HG02798 (cell line): ENCODE measurements around the gene MTMR12.
A peak's percentile ranks its signal among the peaks of the same experiment; 100 is the strongest.
"Not testable (repeated sequence)": the region's sequence is repeated elsewhere in the genome, so short reads cannot be mapped to it uniquely, and the experiment has no call there.

Experiments used
- ATAC-seq: cut with Tn5 transposase; IDR thresholded peaks from one replicate; pipeline ENCODE4 v1.9.1; 2021; ENCODE audit warnings: mild to moderate bottlenecking; ENCODE audit not compliant: unreplicated experiment, poor library complexity

Gene MTMR12

DNA sequence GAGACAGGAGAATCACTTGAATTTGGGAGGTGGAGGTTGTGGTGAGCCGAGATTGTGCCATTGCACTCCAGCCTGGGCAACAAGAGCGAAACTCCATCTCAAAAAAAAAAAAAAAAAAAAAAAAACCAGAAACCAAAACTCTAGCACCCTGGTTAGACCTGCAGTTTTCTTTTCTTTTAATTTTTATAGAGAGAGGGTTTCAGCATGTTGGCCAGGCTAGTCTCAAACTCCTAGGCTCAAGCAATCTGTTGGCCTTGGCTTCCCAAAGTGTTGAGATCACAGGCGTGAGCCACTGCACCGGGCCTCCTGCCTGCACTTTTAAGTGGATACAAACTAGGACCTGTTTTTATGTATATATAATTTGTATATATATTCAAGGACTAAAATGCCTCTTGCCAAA lies 12.9 kb upstream of the MTMR12 start:
- ATAC-seq, result no peak

DNA sequence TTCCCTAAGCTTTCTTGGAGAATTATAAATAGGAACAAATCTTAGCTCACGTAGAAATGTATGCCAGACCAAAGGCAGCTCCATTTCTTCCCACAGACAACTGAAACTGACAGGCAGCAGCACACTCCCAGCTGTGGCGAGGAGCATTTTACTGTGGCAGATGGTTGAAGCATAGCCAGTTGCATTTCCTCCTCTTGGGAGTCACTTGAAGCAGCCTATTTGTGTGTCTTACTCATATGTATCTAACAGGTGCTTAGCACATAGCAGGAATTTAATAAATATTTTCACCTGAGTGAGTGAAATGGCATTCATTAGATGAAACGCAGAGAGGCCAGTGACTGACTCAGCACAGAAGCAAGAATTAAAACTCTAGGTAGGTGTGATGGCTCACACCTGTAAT lies 12.3 kb upstream of the MTMR12 start:
- ATAC-seq, result peak; percentile 83

DNA sequence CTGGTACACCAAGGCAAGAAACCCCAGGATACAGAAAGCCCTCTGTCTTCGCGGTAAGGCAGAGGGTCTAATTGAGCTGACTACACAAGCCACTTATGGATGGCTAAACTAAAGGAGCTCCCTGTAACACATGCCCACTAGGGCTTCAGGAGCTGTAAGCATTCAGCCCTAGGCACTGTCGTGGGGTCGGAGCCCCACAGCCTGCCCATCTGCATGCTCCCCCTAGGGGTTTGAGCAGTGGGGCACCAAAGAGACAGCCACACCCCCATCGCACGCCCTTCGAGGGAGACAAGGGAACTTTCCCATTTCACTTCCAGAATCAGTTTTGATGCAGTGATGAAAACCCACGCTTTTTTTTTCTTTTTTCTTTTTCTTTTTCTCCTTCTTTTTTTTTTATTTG lies 11.0 kb upstream of the MTMR12 start:
- ATAC-seq, result no peak

DNA sequence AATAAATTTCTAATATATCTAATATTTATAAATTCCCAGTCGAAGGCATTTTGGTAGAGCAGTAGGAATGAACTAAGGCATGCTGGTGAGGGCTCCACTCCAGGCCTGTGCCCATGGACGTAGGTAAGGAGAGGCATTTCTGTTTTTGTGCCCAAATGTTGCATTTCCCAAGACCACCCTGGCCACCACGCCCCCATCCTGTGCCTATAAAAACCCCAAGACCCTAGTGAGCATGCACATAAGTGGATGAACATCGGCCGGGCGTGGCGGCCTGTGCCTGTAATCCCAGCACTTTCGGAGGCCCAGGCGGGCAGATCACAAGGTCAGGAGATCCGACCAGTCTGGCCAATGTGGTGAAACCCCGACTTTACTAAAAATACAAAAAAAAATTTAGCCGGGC lies 10.1 kb upstream of the MTMR12 start:
- ATAC-seq, result no peak

DNA sequence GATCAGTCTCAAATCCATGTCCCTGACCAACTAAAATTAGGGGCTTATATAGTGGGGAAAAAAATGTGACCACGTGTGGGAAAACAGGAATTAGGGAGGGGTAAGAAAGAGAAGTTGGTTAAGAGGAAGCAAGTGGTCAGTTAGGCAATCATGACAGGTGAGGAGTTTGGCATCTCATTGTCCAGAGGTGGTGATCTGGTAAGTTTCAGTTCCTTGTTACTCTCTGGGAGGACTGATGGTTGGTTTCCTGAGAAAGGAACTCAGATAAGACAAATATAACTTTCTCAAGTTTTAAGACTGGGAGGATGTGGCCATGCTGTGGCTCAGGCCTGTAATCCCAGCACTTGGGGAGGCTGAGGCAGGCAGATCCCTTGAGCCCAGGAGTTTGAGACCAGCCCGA lies 9.0 kb upstream of the MTMR12 start:
- ATAC-seq, result not testable (repeated sequence)

DNA sequence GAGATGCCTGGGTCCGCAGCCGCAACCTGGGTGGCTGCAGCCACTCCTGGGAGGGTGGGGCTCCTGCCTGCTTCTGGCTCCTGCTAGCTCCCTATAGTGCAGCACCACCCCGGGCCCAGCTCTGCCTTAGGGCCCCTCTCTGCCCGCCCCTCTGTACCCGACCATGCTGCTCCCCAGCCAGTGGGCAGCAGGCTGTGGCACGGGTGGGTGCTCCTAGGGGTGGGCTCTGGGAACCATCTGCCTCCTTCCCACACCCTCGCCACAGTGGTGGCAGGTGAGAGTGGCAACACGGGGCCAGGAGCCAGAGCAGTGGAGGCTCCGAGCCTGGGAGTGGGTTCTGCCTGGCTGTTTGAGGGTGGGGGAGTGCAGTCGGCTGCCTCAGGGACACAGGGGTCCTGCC lies 7.8 kb upstream of the MTMR12 start:
- ATAC-seq, result no peak

DNA sequence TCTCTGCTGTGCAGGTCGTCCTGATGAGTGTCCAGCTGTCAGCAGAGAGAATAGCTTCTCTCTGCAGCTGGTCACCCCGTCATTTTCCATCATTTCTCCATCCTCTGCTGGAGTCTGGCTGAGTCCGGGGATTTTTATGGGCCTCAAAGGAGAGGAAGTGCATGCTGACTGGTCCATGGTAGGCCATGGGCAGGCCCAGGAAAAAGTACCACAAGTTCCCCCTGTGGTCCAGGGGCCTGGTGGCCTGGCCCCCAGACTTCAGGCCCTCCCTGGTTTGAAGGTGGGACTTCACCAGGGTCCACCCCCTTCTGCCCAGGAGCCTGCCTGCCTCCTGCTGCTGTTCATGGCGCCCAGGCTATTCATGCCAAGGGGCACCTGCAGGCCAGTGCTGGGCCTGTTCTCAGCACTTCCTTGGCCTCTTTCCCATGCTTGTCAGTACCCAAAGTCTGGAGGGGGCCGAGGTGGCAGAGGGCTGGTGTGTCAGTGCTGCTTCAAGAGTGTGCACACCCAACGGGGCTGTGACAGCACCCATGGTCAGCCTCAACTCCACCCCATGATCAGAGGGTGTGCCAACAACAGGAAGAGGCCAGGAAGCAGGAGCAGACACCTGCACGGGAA lies 7.3 kb upstream of the MTMR12 start:
- no peak for ATAC-seq

DNA sequence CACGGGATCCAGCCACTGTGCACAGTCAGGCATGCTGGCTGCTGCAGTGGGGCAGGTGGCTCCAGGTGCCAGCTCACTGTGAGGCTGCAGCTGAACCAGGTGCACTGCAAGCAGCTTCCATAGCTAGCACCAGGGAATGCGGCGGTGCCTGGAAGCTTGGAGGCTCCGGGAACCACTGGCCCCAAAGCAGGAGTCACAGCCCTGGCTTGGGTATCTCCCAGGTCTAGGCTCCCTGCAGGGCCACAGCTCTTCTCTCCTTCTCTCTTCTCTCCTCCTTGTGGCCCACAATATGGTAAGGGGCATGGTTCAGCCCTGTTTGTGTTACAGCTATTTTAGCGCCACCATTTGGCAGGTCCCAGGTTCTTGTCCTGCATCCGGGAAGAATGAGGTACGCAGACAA lies 6.7 kb upstream of the MTMR12 start:
- no peak for ATAC-seq

DNA sequence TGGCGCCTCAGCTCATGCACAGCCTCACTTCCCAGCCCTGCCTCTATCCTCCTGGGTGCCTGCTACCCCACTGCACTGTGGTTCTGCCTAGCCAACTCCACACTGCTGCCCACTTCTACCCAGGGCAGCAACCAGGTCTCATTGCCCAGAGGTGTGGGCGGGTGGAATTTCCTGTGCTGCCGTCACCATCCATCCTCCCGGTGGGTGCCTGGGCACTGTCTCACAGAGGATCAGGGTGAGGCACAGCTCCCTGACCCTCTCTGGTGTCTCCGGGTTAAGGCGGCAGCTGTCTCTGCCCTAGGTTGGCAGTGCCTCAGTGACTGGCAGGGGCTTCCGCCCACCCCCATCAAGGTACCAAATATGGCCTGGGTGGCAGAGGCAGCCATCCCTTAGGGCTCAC lies 4.3 kb upstream of the MTMR12 start:
- ATAC-seq, result no peak

DNA sequence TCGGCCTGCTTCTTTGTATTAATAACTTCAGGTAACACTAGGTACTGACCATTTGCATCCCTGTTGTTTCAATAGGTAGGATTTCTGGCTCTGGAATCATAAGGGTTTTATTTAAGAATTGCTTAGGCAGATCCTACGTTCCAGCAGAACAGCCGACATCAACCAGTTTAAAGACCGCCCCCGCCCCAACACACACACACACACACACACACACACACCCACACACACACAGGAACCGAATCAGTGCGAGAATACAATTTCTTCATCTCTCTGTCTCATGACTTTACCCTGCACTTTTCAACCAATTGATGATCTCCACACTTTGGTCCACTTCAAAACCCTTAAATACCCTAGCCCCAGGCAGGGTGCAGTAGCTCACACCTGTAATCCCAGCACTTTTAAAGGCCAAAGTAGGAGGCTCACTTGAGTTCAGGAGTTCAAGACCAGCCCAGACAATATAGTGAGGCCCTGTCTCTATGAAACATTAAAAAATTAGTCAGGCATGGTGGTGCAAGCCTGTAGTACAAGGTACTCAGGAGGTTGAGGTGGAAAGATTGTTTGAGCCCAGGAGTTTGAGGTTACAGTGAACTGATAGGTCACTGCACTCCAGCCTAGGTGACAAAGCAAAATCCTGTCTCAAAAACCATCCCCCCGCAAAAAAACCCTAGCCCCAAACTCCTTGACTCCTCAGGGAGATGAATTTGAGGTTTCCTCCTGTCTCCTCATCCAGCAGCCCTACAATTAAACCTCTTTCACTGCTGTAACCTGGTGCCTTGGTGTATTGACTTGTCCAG lies 2.7 kb upstream of the MTMR12 start:
- no peak for ATAC-seq

DNA sequence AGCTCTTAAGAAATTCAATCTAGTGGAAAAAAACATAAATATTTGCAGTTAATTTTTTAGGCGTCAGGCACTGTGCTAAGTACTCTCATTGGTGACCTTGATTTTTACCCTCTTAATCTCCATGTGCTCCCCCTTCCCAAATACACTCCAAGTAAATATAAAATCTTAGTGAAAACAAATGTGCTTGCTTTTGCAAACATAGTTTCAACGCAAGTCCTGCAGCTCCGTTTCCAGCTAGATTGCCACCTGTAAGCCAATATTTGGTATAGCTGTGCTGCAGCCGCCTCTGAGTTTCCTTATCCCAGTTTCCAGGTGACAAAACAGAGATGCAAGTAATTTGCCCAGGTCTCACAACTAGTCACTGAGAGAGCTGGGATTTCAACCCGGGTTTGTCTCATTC lies 1.9 kb upstream of the MTMR12 start:
- no peak for ATAC-seq

DNA sequence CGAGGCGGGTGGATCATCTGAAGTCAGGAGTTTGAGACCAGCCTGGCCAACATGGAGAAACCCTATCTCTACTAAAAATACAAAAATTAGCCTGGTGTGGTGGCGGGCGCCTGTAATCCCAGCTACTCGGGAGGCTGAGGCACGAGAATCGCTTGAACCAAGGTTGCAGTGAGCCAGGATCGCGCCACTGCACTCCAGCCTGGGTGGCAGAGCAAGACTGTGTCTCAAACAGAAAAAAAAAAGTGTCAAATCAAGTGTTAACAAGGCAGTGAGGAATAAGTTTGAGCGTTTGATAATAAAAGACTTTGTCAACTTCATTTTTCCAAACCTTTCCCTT lies 1.4 kb upstream of the MTMR12 start:
- ATAC-seq, result not testable (repeated sequence)

DNA sequence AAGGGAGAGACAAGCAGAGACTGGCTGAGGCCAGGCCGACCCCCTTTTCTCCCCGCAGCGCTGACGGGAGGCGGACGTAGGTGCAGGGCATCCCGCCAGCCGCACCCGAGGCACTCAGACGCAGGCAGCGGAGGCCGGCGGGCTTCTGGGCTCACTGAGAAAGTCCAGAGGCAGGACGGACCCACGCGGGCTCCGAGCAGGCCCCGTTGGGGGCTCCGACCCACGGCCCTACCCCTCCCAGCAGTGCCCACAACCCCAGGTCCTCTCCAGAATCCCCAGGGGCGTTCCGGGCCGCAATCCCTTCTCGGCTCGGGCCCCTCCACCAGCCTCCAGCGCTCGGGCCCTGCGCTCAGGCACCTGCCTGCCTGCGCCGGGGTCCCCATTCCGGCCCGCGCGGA lies 543 bp downstream of the MTMR12 start:
- ATAC-seq, result peak; percentile 26

DNA sequence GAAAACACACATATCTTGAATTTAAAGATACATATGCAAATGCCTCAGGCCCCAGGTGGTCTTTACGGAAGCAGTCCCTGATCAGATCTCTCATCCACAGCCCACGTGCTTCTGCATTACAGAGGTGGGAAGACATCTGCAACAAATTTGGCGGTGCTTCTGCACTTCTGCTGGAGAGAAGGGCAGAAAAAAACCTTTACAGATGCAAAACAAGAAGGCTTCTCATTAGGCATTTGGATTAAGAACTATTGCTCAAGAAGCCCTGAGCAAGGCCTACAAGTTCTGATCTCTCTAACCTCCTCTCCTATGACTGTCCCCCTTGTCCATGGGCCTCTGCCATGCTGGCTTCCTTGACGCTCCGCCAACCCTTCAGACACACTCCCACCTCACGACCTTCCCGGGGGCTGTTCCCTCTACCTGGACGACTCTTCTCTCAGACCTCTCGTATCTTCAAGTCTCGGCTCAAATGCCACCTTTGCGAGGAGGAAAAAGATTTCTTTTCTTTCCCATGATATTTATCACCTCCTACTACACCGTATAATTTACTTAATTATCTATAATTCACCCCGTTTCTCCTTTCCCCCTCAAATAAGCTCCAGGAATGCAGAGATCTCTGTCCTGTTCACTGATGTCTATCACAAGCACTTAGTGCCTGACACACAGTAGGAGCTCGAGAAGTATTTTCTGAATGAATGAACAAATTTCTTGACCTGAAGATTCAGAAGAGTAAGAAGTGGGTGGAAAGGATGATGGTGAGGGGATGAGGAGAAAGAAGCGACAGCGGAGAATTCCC lies 1.1 kb downstream of the MTMR12 start:
- ATAC-seq, result no peak

DNA sequence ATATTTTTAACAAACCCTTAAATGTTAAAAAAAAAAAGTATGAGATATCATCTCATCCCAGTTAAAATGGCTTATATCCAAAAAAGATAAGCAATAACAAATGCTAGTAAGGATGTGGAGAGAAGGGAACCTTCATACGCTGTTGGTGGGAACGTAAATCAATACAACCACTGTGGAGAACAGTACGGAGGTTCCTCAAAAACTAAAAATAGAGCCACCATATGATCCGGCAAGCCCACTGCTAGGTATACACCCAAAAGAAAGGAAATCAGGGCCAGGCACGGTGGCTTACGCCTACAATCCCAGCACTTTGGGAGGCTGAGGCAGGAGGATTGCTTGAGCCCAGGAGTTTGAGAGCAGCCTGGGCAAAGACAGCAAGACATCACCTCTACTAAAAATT lies 3.0 kb downstream of the MTMR12 start:
- ATAC-seq, result no peak

DNA sequence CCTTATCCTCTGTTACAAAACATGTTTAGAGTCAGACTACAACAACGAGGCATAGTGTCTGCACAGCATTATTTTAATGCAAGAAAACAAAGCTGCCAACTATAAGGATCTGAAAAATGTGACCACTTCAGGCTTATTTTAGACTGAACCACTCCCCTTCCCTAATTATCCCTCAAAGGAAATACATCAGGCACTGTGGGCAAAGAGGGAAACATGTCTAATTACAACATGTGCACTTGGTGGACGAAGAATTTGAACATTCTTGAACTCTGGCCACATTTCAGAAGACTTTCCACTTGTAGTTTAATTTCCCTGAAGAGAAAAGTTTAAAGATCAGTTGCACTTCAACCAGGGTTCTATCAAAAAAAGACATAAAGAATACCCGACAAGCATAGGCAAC lies 3.8 kb downstream of the MTMR12 start:
- ATAC-seq, result no peak

DNA sequence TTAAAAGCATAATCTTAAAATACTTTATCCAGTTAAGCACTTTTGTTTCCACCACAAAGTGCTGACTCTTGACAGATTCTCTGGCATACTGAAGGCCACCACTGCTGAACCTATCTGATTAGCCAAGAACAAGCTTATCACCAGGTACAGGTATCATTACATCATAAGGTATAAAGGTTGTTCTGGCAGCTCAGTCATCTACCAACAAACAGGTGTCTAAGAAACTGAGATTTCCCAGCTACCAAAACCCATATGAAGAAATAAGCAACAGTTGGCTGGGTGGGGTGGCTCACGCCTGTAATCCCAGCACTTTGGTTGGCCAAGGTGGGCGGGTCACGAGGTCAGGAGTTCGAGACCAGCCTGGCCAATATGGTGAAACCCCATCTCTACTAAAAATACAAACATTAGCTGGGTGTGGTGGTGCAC lies 5.0 kb downstream of the MTMR12 start:
- no peak for ATAC-seq

DNA sequence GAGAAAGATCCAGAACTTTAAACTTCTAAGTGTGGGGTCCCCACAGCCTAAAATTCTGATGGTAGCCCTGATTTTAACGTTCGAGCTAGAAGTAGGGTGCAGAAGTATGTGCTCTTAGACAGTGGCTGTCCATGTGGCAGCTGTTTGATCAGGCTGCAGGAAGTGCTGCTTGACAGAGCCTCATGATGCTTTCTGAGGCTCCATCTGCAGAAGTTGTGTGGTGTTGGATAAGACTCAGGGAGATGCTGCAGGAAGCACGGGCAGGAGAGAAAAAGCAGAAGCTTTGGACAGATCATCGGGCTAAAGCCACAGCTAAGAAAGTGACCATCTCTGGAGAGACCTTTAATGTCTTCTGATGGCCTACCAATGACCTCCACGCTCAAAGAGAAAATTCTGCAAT lies 8.1 kb downstream of the MTMR12 start:
- ATAC-seq, result no peak

DNA sequence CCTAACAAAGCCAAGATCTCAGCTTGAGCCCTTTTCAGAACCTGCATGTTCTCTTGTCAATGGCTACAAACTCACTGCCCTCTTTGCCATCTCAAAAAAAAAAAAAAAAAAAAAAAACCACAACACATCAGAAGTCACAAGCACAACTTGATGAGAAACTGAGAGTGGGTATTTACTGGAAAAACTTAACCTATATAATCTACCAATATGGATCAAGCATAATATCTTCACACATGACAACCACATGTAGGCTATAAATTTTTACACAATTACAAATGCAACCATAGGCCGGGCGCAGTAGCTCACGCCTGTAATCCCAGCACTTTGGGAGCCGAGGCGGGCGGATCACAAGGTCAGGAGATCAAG lies 9.0 kb downstream of the MTMR12 start:
- ATAC-seq, result no peak

DNA sequence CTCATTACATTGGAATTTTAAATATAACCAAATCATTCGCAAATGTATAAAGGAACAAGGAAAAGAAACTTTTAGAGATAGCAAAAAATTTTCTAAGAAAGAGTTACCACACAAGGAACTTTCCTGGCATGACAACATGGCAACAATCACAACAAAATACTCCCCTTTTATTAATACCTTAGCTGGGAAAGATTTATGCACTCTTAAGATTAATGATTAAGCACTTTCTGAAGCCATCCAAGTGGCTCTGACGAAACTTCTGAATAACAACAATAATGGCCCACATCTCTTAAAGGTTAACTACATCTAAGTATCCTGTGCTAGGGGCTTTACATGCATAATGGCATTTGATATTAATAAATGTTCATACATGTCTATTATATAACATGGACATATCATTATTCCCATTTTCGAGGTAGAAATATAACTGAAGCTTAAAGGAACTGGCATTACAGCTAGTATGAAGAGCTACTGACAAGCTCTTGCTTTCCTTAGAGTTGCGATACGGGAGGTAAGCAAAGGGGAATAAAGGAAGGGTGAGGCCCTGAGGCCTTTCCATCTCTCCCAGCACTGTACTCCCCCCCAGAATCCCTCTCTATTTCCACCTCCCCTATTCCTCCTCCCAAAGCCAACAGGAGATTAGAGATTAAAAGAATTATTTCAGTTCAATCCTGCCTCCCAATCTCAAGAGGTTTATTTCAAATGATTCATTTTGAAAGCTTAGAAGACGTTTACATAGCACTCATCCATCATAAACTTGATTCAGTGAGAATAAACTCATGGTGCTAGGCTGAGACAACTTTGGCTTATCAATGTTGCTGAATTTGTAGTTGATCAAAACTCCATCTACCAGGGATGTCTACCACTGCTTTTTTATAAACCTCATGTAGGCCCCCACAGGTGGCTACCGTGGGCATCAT lies 9.6 kb downstream of the MTMR12 start:
- ATAC-seq, result no peak

DNA sequence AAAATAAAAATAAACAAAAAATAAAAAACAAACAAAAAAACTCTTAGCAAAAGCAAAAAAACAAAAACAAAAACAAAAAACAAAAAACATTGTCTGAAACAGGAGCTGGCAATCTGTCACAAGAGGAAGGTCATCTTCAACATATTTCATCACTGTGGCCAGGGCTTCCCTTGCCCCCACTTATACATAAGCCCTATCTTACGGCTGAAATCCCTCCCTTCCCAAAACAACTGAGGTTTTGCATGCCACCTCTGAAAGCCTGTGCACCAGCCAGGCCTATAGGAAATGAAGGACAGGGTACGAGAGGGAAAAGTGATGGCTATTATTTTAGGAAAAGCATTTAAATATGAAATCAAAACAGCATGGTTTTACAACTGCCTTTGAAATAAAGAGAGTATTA lies 10.8 kb downstream of the MTMR12 start:
- no peak for ATAC-seq
